HG03432 (cell line): Measurements from ENCODE around the gene AP2B1.

ENCODE experiments used
- ATAC-seq: cut with Tn5 transposase; IDR thresholded peaks from one replicate; pipeline ENCODE4 v1.9.1; 2021; ENCODE audit warnings: mild to moderate bottlenecking, moderate library complexity; ENCODE audit not compliant: unreplicated experiment

AP2B1 gene

GRCh38 chr17:35766489-35766877 is 179.4 kb downstream of the AP2B1 start:
- no peak for ATAC-seq

DNA sequence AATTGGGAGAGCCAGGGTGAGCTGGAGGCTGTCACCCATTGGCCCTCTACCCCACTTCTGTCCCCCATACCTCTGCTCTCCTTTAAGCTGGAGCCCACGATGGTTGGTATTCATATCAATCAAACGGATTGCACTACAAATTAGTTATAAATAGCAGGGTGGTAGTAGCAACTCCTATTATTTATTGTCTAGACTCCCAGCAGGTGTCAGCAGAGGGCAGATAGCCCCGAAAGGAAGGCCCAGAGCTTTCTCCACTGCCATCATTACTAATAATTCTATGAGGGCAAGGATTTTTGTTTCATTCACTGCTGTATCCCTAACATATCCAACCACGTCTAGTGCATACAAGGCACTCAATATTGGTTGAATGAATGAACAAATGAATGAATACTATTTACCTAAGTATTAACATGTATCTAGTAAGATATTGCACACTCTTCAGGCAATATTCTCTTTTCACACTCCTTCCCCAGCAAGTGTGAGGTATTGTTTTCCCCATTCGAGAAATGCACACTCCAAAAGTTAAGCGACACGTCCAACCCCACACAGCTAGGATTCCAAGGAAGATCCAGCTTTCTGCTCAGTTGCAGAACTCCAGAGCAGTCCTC is 179.9 kb downstream of the AP2B1 start:
- no peak for ATAC-seq

DNA sequence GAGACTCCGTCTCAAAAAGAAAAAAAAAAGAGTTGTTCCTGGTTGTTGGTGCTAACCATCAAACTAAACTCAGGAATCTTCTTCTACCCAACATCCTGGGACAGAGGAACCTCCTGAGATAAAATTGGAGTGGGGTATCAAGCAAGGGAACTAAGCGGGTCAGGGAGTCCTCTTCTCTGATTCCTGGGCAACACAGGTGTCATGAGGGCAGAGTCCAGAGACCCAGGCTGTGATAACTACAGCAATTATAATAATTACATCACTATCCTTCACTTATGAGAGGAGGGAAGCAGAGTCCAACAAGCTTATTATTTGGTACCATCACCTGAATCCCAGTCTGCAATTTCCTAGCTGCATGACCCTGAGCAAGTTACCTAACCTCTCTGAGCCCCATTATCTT is 181.7 kb downstream of the AP2B1 start:
- ATAC-seq, result no peak

GRCh38 chr17:35769895-35770486 is 182.9 kb downstream of the AP2B1 start:
- ATAC-seq, result no peak

DNA sequence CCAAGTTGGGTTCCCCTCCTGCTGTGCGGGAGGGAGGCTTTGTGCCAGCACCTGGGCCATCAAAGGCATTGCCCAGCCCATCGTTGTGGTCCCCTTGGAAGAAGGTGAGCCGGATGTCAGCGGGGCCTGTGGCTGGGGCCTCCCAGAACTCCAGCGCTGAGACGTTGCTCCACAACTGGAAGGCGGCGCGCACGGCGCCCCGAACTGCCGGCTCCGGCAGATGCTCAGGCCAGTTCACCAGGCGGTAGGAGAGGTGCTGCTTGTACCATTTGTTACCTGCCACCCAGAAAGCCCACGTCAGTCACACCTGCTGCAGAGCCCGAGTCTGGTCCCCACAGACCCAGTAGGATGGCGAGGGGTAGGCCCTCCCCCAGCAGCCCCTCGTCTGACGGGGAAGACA is 186.0 kb downstream of the AP2B1 start:
- no peak for ATAC-seq

GRCh38 chr17:35773679-35774425 is 186.7 kb downstream of the AP2B1 start:
- no peak for ATAC-seq

GRCh38 chr17:35774499-35774898 is 187.4 kb downstream of the AP2B1 start:
- no peak for ATAC-seq

- ATAC-seq, result no peak
Measured at GRCh38 chr17:35775039-35775438, 187.9 kb downstream of the AP2B1 start.

DNA sequence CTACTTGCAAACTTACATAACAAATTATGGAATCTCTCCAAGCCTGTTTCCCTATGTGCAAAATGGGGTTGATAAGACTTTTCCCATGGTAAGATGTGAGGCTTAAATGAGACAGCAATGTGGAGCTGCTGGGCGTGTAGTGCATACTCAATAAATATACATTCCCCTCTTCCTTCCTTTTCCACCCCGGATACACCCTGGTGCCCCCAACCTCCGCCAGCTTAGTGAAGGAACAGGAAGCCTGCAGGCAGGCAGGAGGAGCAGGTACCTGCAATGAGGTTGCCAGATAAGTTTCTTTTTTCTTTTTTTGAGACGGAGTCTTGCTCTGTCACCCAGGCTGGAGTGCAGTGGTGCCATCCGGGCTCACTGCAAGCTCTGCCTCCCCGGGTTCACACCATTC is 188.5 kb downstream of the AP2B1 start:
- ATAC-seq, result no peak
